ENCODE results near the gene MBNL1.

DNA sequence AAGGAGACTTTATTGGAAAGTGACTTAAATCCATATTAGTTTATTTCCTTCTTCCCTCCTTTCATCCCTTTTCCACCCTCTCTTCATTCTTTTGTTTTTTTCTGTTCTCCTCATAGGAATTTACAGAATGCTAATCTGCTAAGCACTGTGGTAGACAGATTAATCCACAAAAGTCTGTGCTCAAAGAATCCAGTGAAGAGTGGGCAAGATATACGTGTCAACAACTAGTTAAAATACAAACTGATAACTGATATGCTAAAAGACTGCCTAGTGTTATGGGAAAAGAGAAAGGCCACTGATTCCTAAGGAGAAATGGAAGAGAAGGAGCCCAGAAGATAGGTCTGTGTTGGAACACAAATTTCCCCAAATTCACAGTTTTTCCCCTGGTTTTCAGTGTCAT, 202.2 kb downstream of the MBNL1 start:
- TF ChIP-seq EZH2 (IDR thresholded peaks at IDR 0.05) (no peak), POLR2AphosphoS5 (IDR thresholded peaks at IDR 0.05; ENCODE audit: borderline replicate concordance, low read depth, low read length) (no peak), FOXP2 (optimal IDR thresholded peaks at IDR 0.05; ENCODE audit: control extremely low read depth, extremely low read length, insufficient read depth) (no peak)
